Activated CD4-positive, alpha-beta T cell treated with anti-CD3 and anti-CD28 coated beads for 36 hours (primary cell): Measurements from ENCODE around the gene CCND1. TPM values are rescaled to one million over a fixed set of nuclear protein-coding genes. Genes with fewer than 3 reads are reported as not detected.

Experiments
- ATAC-seq: fragments of 200-7000 bp; cut with Tn5 transposase; one replicate; pipeline ENCODE4 v1.10.0; 2021; ENCODE audit warnings: mild to moderate bottlenecking, moderate library complexity
- CTCF ChIA-PET: fragments of 350-600 bp; sonication (Branson Sonifier 250); formaldehyde crosslinking; loops from one replicate; lab custom pipeline; 2021; ENCODE audit warnings: antibody characterized with exemption; lab: Charles Lee
- POLR2A ChIA-PET: fragments of 350-600 bp; sonication (Branson Sonifier 250); formaldehyde crosslinking; loops from one replicate; lab custom pipeline; 2021; ENCODE audit warnings: antibody characterized with exemption, inconsistent platforms; lab: Charles Lee
- DNase-seq: peaks from one replicate; pipeline ENCODE4 v3.0.0-alpha.2; 2020
- H3K27ac Mint-ChIP-seq: one replicate; pipeline ENCODE4 v1.8.0; 2021; ENCODE audit warnings: mixed read lengths
- H3K27me3 Mint-ChIP-seq: one replicate; pipeline ENCODE4 v1.8.0; 2021; ENCODE audit warnings: mixed read lengths
- H3K36me3 Mint-ChIP-seq: one replicate; pipeline ENCODE4 v1.8.0; 2021; ENCODE audit warnings: low read depth, mixed read lengths
- H3K4me1 Mint-ChIP-seq: one replicate; pipeline ENCODE4 v1.8.0; 2021; ENCODE audit warnings: mixed read lengths
- H3K4me3 Mint-ChIP-seq: one replicate; pipeline ENCODE4 v1.8.0; 2021; ENCODE audit warnings: mild to moderate bottlenecking, moderate library complexity, mixed read lengths
- H3K9me3 Mint-ChIP-seq: one replicate; pipeline ENCODE4 v1.8.0; 2021; ENCODE audit warnings: low read depth, mixed read lengths
- intact Hi-C, 2 experiments: fragments of 100-400 bp; cut with DNase I in 1 of 2; cut with micrococcal nuclease in 1 of 2; formaldehyde crosslinking; loops; one replicate each; pipeline versions ENCODE4 v1.14.2 to v1.15.1; 2022 to 2024; cut with DNase I, micrococcal nuclease
- total RNA-seq, 2 experiments: library from RNA; stranded (reverse); gene quantifications; one replicate each; pipeline ENCODE4 v1.2.3, GENCODE V29; 2021

CCND1 gene
- total RNA-seq, 2 experiments from 2014 or later = 0.50 to 0.77 TPM

- POLR2A ChIA-PET = interaction anchor here (0.7 kb wide), 1 partner anchor 531 kb away, joined by 3 read pairs; no protein-coding TSS in a partner anchor
These were observed 56.0 kb downstream of the CCND1 start for GRCh38 chr11:69696749-69697468.

GRCh38 chr11:69697469-69697843, 56.5 kb downstream of the CCND1 start:
- ATAC-seq = no peak
- ChIA-PET CTCF (no interaction called here), POLR2A (no interaction called here)
- Mint-ChIP-seq H3K36me3 (no peaks in the 10 kb centered on the region), H3K27ac (no peak overlapping the region), H3K4me3 (no peak overlapping the region), H3K27me3 (peaks cover 44% of the 10 kb centered on the region), H3K9me3 (no peaks in the 10 kb centered on the region), H3K4me1 (no peaks in the 10 kb centered on the region)
- DNase-seq = no peak
- intact Hi-C loops = no loop called here

More at GRCh38 chr11:69696749-69697468, 56.0 kb downstream of the CCND1 start:
- Mint-ChIP-seq H3K27me3 (peaks cover 49% of the 10 kb centered on the region), H3K4me1 (no peaks in the 10 kb centered on the region), H3K27ac (no peak overlapping the region), H3K9me3 (peaks cover 2% of the 10 kb centered on the region), H3K4me3 (no peak overlapping the region), H3K36me3 (no peaks in the 10 kb centered on the region)
- DNase-seq (no peak), ATAC-seq (no peak)
- CTCF ChIA-PET = no interaction called here
- intact Hi-C loops = no loop called here

GRCh38 chr11:69697861-69698260, 56.9 kb downstream of the CCND1 start:
- ChIA-PET POLR2A (no interaction called here), CTCF (no interaction called here)
- intact Hi-C loops = no loop called here
- H3K4me3 Mint-ChIP-seq = no peak overlapping the region
- H3K4me1 Mint-ChIP-seq = no peaks in the 10 kb centered on the region
- H3K27me3 Mint-ChIP-seq = peaks cover 43% of the 10 kb centered on the region
- H3K9me3 Mint-ChIP-seq = no peaks in the 10 kb centered on the region
- no peak overlapping the region for H3K27ac Mint-ChIP-seq
- ATAC-seq = no peak
- no peaks in the 10 kb centered on the region for H3K36me3 Mint-ChIP-seq
- no peak for DNase-seq

GRCh38 chr11:69698362-69698761, 57.4 kb downstream of the CCND1 start:
- no peak for DNase-seq
- H3K9me3 Mint-ChIP-seq = no peaks in the 10 kb centered on the region

GRCh38 chr11:69699213-69699612, 58.3 kb downstream of the CCND1 start:
- Mint-ChIP-seq H3K27ac (no peak overlapping the region), H3K36me3 (no peaks in the 10 kb centered on the region), H3K9me3 (no peaks in the 10 kb centered on the region), H3K27me3 (peaks cover 35% of the 10 kb centered on the region), H3K4me3 (no peak overlapping the region), H3K4me1 (peaks cover 2% of the 10 kb centered on the region)
- ChIA-PET CTCF (no interaction called here), POLR2A (no interaction called here)
- intact Hi-C loops = no loop called here
- no peak for ATAC-seq
- DNase-seq = no peak

More at GRCh38 chr11:69698362-69698761, 57.4 kb downstream of the CCND1 start:
- Mint-ChIP-seq H3K4me1 (peaks cover 2% of the 10 kb centered on the region), H3K36me3 (no peaks in the 10 kb centered on the region), H3K27me3 (peaks cover 43% of the 10 kb centered on the region), H3K4me3 (no peak overlapping the region), H3K27ac (no peak overlapping the region)
- CTCF ChIA-PET = no interaction called here
- ATAC-seq = no peak
- intact Hi-C loops = no loop called here
- POLR2A ChIA-PET = no interaction called here

- no peak overlapping the region for H3K4me3 Mint-ChIP-seq
- no peak overlapping the region for H3K27ac Mint-ChIP-seq
- ChIA-PET POLR2A (no interaction called here), CTCF (interaction anchor here (0.7 kb wide), 1 partner anchor 98 kb away, joined by 4 read pairs; no protein-coding TSS in a partner anchor)
- peaks cover 4% of the 10 kb centered on the region for H3K4me1 Mint-ChIP-seq
- intact Hi-C loops = loop anchor here (5.0 to 10.0 kb wide), 4 partner anchors 63 to 187 kb away; partner anchors contain the start of gene FGF3 (in 1 of the 2)
- no peaks in the 10 kb centered on the region for H3K9me3 Mint-ChIP-seq
- H3K36me3 Mint-ChIP-seq = no peaks in the 10 kb centered on the region
- H3K27me3 Mint-ChIP-seq = peaks cover 43% of the 10 kb centered on the region
- DNase-seq (no peak), ATAC-seq (no peak)
These were observed 59.6 kb downstream of the CCND1 start for GRCh38 chr11:69700278-69701140.

- intact Hi-C loops = loop anchor here (5.0 to 10.0 kb wide), 4 partner anchors 65 to 185 kb away; partner anchors contain the start of gene FGF3 (in 1 of the 2)
- H3K27me3 Mint-ChIP-seq = peaks cover 42% of the 10 kb centered on the region
- peaks cover 4% of the 10 kb centered on the region for H3K4me1 Mint-ChIP-seq
- ChIA-PET POLR2A (no interaction called here), CTCF (interaction anchor here (0.6 to 0.7 kb wide), 2 partner anchors 10 to 1781 kb away, joined by 3 read pairs; no protein-coding TSS in a partner anchor)
- no peak overlapping the region for H3K27ac Mint-ChIP-seq
- DNase-seq (no peak), ATAC-seq (no peak)
- no peaks in the 10 kb centered on the region for H3K9me3 Mint-ChIP-seq
- H3K4me3 Mint-ChIP-seq = no peak overlapping the region
- H3K36me3 Mint-ChIP-seq = no peaks in the 10 kb centered on the region
These were observed 61.3 kb downstream of the CCND1 start for GRCh38 chr11:69702239-69702691.

GRCh38 chr11:69702769-69703452, 62.0 kb downstream of the CCND1 start:
- CTCF ChIA-PET = no interaction called here
- DNase-seq (no peak), ATAC-seq (no peak)
- no peaks in the 10 kb centered on the region for H3K36me3 Mint-ChIP-seq
- peaks cover 4% of the 10 kb centered on the region for H3K4me1 Mint-ChIP-seq
- intact Hi-C loops = loop anchor here (5.0 to 10.0 kb wide), 4 partner anchors 66 to 184 kb away; partner anchors contain the start of gene FGF3 (in 1 of the 2)
- H3K4me3 Mint-ChIP-seq = no peak overlapping the region
- no peaks in the 10 kb centered on the region for H3K9me3 Mint-ChIP-seq
- H3K27me3 Mint-ChIP-seq = peaks cover 41% of the 10 kb centered on the region
- POLR2A ChIA-PET = no interaction called here
- no peak overlapping the region for H3K27ac Mint-ChIP-seq

- H3K27ac Mint-ChIP-seq = no peak overlapping the region
- no peak overlapping the region for H3K4me3 Mint-ChIP-seq
- no peaks in the 10 kb centered on the region for H3K36me3 Mint-ChIP-seq
- ChIA-PET CTCF (no interaction called here), POLR2A (no interaction called here)
- peaks cover 39% of the 10 kb centered on the region for H3K27me3 Mint-ChIP-seq
- peaks cover 4% of the 10 kb centered on the region for H3K4me1 Mint-ChIP-seq
- ATAC-seq = no peak
- intact Hi-C loops = loop anchor here (5.0 to 10.0 kb wide), 4 partner anchors 66 to 184 kb away; partner anchors contain the start of gene FGF3 (in 1 of the 2)
- no peak for DNase-seq
- no peaks in the 10 kb centered on the region for H3K9me3 Mint-ChIP-seq
These were observed 62.5 kb downstream of the CCND1 start for GRCh38 chr11:69703453-69703767.
